GM21447 (cell line): ENCODE data around the gene CCDC137.
A peak's percentile ranks its signal among the peaks of the same experiment; 100 is the strongest.

ENCODE experiments used
- ATAC-seq: cut with Tn5 transposase; IDR thresholded peaks from one replicate; pipeline ENCODE4 v1.9.1; 2021; ENCODE audit not compliant: unreplicated experiment

CCDC137 gene

DNA sequence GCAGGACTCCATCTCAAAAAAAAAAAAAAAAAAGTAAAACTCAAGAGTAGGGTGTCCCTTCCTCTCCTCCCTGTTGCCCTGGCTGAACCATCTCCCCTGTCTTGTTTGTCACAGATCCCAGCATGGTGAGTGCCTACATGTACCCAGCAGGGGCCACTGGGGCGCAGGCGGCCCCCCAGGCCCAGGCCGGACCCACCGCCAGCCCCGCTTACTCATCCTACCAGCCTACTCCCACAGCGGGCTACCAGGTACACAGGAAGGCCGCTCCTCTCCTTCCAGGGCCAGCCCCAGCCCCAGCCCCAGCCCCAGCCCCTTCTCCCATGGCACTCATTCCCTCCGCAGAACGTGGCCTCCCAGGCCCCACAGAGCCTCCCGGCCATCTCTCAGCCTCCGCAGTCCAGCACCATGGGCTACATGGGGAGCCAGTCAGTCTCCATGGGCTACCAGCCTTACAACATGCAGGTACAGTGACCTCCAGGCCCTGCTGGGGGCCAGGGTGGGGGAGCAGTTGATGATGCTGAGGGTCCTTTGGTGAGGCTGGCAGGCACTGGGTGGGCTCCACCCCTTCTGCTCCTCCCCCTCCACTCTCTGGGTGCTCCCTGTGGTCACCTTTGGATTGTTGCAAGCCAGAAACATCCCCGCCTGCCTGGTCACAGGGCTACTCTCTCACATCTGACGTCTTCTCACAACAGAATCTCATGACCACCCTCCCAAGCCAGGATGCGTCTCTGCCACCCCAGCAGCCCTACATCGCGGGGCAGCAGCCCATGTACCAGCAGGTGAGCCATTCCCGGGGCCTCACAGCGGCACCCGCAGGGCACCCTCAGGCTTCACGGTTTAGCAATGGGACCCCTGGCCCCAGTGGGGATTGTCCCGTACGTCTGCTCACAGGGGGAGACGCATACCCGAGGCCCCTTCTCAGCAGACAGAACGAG is 34.1 kb downstream of the CCDC137 start:
- ATAC-seq, result no peak

DNA sequence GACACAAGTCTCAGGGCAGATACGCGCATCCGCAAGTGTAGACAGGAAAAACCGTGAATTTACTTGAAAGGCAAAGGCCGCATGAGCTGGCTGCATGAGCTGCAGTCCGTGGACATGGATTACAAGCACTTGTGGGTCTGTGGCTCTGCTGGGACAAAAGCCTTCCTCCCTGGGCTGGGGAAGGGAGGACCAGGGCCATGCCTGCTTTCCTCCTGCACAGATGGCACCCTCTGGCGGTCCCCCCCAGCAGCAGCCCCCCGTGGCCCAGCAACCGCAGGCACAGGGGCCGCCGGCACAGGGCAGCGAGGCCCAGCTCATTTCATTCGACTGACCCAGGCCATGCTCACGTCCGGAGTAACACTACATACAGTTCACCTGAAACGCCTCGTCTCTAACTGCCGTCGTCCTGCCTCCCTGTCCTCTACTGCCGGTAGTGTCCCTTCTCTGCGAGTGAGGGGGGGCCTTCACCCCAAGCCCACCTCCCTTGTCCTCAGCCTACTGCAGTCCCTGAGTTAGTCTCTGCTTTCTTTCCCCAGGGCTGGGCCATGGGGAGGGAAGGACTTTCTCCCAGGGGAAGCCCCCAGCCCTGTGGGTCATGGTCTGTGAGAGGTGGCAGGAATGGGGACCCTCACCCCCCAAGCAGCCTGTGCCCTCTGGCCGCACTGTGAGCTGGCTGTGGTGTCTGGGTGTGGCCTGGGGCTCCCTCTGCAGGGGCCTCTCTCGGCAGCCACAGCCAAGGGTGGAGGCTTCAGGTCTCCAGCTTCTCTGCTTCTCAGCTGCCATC is 34.9 kb downstream of the CCDC137 start:
- no peak for ATAC-seq

- ATAC-seq, result peak; percentile 75
Observed at GRCh38 chr17:81702934-81703746, 36.6 kb downstream of the CCDC137 start, which contains the start of gene MRPL12. Gene MRPL12, plus strand, starts transcription at chr17:81703367. Its CDS starts 135 bp downstream, at chr17:81703502.

DNA sequence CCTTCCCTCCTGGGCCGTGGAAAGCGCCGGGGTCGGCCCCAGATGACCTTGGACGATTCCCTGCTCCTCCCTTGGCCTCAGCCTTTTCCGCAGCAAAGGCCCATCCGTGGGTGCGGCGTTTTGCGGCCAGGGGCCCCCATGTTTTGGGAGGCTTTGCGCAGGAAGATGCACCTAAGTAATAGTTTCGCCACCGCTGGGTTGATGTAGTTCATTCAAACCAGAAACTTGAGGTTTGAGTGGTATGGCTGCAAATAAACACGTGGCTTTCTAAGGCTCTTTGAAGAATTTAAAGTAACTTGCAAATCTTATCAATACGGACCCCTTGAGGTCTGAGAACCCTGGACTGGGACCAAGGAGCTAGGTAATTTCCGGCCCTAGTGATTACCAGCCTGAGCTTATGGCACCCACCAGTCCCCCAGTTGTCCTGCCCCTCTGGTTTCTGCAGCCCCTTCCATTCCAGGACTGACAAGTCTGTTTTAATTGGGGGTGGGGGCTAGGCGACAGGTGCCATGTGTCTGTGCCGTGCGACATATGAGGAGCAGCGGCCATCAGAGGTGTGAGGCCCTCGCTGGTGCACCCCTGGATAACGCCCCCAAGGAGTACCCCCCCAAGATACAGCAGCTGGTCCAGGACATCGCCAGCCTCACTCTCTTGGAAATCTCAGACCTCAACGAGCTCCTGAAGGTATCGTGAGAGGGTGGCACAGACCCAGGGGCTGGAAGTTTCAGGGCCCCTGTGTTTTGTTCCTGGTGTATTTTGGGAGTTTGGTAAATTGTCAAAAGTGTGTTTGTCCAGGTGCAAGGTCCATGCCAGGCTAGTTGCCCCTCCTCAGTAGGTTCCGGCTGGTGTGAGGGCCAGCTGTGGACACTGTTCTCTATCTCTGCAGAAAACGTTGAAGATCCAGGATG is 37.5 kb downstream of the CCDC137 start:
- ATAC-seq, result no peak

DNA sequence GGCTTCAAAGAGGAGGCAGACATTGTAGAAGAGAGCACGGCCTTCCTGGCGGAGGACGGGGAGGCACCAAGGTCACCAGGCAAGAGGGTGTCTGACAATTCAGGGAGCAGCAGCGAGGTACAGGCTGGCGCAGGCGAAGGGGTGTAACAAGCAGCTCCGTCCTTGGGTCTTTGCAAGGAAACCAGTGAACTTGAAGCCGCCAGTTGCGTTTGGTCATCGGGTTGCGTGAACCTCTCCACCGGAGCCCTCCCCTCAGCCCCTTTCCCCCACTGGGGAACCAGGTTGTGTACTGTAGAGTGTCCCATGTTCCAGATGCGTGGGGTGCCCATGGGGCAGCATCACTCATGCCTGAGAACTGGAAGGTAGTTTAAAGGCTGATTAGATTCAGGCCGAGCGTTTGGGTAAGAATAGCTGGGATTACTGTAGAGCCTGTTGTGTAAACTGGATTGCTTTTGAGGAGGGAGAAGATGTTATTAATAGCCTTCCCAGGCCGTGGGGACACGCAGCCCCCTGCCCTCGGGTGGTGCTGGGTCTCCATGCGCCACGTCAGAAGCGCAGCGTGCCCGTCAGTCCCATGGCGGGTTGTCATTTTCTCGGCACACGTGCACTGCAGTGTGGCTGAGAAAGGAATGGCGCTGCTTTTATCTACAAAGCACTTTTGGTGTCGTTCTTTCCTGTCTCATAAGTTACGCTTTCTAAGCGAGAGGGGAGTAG is 39.1 kb downstream of the CCDC137 start:
- ATAC-seq, result no peak

DNA sequence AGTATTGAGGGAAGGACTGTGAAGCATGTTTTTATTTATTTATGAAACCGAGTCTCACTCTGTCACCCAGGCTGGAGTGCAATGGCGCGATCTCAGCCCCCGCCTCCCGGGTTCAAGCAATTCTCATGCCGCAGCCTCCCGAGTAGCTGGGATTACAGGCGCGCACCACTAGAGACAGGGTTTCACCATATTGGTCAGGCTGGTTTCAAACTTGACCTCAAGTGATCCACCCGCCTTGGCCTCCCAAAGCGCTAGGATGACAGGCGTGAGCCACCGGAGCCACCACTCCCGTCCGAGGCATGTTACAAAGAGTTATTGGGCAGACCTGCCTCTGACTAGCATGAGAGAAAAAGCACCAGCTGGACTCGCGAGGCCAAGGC is 39.7 kb downstream of the CCDC137 start:
- no peak for ATAC-seq

DNA sequence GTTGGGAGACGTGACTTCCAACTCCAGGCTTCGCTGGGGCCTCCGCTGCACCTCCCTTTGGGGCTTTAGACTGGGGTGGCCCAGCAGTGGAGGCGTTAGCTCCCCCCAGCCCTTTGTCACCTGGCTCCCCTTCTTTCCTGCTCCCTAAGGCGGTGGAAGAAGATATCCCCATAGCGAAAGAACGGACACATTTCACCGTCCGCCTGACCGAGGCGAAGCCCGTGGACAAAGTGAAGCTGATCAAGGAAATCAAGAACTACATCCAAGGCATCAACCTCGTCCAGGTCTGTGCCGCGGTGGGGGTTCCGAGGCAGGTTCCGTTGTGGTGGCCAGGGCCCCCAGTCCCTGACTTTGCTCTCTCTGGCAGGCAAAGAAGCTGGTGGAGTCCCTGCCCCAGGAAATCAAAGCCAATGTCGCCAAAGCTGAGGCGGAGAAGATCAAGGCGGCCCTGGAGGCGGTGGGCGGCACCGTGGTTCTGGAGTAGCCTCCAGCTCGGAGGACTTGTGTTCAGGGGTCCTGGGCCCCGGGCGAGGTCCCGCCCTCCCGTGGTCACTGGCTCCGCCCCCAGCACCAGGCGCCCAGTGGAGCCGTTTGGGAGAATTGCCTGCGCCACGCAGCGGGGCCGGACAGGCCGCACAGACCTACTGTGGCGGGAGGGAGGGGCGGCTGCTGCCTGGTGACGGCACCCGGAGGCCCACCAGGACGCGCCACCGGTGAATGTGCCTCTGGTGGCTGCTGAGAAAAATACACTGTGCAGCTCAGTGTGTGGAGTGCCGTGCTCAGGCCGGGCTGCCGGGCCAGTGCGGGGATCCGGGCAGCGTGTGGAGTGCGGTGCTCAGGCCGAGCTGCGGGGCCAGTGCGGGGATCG is 40.5 kb downstream of the CCDC137 start:
- ATAC-seq, result no peak

GRCh38 chr17:81707725-81708646 is 41.4 kb downstream of the CCDC137 start:
- no peak for ATAC-seq

GRCh38 chr17:81708739-81709185 is 42.2 kb downstream of the CCDC137 start:
- ATAC-seq, result no peak

- no peak for ATAC-seq
Observed at GRCh38 chr17:81710514-81711308, 44.2 kb downstream of the CCDC137 start.

GRCh38 chr17:81711814-81712467 is 45.4 kb downstream of the CCDC137 start, which contains the start of gene SLC25A10:
Gene SLC25A10, plus strand, starts transcription at chr17:81712284. Its CDS starts 143 bp downstream, at chr17:81712427.
- ATAC-seq, result peak; percentile 62

GRCh38 chr17:81712468-81713003 is 46.0 kb downstream of the CCDC137 start:
- peak; percentile 20 for ATAC-seq

GRCh38 chr17:81713004-81713555 is 46.5 kb downstream of the CCDC137 start:
- ATAC-seq, result no peak

- no peak for ATAC-seq
Observed at GRCh38 chr17:81713556-81714411, 47.2 kb downstream of the CCDC137 start.
